GM18498 (cell line): ENCODE results near the gene WDR36.
A peak's percentile ranks its signal among the peaks of the same experiment; 100 is the strongest.
"Not testable (repeated sequence)": the region's sequence is repeated elsewhere in the genome, so short reads cannot be mapped to it uniquely, and the experiment has no call there.

ENCODE experiments used
- ATAC-seq: cut with Tn5 transposase; IDR thresholded peaks from one replicate; pipeline ENCODE4 v1.9.1; 2021; ENCODE audit warnings: mild to moderate bottlenecking, moderate library complexity; ENCODE audit not compliant: unreplicated experiment

Gene WDR36

GRCh38 chr5:111134864-111135263 is 42.7 kb downstream of the WDR36 start:
- no peak for ATAC-seq

GRCh38 chr5:111135363-111135762 is 43.2 kb downstream of the WDR36 start:
- ATAC-seq = no peak

GRCh38 chr5:111135946-111136345 is 43.8 kb downstream of the WDR36 start:
- no peak for ATAC-seq

GRCh38 chr5:111138096-111138495 is 45.9 kb downstream of the WDR36 start:
- ATAC-seq = no peak

GRCh38 chr5:111141471-111141870 is 49.3 kb downstream of the WDR36 start:
- ATAC-seq = not testable (repeated sequence)

GRCh38 chr5:111142932-111143331 is 50.8 kb downstream of the WDR36 start:
- ATAC-seq = no peak

DNA sequence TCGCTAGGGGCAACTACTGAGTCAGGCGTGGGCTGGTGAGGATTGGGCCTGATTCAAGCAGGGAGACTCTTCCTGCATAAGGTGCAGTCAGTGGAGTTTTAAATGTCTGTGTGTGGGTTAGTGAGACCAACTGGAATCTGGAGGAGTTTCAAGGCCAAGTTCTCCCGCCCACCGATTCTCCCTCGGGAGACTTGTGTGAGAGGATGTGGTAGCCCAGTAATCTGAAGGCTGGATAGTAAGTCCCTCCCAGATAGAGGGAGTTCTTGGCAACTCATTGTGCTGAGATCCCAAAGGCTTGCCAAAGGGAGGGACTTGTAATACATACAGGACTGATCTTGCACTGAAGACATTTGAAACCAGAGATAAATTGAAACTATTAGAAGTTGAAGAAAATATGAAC is 51.8 kb downstream of the WDR36 start:
- peak; percentile 39 for ATAC-seq

DNA sequence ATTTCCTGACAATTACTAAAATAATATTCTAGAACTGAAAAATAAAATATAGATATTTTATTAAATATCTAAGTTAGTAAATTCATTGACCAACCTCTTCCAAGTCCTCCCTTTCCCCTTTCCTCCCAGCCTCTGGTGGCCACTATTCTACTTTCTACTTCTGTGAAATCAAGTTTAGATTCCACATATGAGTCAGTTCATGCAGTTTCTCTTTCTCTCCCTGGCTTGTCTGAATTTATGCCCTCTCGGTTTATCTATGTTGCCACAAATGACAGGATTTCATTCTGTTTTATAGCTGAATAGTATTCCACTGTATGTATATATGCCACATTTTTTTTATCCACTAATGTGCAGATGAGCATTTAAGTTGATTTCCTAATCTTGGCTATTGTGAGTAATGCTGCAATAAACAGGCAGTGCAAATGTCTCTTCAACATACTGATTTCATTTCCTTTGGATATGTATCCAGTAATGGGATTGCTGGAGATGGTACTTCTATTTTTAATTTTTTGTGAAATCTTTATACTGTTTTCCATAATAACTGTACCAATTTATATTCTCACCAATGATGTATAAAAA is 52.3 kb downstream of the WDR36 start:
- ATAC-seq = peak; percentile 96

- no peak for ATAC-seq
Observed at GRCh38 chr5:111146053-111146452, 53.9 kb downstream of the WDR36 start.

- ATAC-seq = no peak
Observed at GRCh38 chr5:111147502-111147901, 55.4 kb downstream of the WDR36 start.

DNA sequence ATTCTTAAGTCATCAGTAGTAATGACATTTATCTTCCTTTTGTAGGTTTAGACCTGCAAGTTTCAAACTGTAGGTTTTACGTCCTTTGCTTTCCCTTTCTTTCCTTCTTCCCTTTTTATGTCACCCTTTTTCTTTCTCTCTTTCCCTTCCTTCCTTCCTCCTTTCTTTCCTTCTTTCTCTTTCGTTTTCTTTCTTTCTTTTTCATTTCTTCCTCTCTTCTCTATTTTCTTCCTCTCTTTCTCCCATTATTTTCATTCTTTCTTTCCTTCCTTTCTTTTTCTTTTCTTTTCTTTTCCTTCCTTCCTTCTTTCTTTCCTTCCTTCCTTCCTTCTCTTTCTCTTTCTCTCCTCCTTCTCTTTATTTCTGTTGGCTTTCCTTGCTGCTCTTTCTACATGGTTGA is 59.9 kb downstream of the WDR36 start:
- no peak for ATAC-seq

DNA sequence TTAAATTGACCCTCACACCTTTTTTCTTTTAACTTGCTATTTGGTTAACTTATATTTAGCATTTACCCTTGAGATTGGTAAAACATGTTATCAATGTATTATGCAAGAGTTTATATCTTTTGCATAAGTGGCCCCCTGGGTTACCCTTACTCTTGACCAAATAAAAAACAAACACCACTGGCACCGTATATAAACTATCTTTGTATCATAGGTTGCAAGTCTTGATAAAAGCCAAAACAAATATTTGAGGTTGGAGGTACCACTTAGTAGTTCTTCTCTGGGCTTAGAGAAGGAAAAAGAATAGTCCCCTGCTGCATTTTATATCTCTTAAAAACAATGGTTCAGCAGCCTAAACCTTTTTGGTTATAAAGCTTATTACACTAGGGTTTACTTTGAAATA is 61.3 kb downstream of the WDR36 start:
- no peak for ATAC-seq

GRCh38 chr5:111153945-111154344 is 61.8 kb downstream of the WDR36 start:
- no peak for ATAC-seq

- peak; percentile 75 for ATAC-seq
Observed at GRCh38 chr5:111158105-111158744, 66.1 kb downstream of the WDR36 start.

DNA sequence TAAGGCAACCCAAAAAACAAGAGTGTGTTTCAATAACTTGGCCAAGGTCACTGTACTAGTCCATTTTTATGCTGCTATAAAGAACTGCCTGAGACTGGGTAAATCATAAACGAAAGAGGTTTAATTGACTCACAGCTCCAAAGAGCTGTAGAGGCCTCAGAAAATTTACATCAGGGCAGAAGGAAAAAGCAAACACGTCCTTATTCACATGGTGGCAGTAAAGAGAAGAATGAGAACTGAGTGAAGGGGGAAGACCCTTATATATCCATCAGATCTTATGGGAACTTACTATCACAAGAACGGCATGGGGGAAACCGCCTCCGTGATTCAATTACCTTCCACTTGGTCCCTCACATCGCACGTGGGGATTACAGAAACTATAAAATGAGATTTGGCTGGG is 67.7 kb downstream of the WDR36 start:
- ATAC-seq = no peak

DNA sequence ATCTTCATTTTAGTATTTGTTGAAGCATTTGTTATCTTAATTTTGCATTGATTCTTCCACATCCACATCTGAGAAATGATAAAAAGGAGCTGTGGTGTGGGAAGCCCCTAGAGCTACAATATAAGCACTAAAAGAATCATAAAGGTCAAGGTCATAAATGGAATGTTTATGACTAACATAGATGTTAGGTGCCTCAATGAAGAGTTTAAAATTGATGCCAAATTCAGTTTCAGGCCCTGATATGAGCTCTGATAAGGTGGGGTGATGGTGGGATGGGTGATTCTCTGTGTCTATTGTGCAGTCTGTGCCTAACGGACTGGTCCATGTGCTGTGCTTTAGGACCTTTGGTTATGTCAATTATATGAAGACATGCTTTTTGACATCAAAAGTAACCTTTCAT is 70.9 kb downstream of the WDR36 start:
- no peak for ATAC-seq

DNA sequence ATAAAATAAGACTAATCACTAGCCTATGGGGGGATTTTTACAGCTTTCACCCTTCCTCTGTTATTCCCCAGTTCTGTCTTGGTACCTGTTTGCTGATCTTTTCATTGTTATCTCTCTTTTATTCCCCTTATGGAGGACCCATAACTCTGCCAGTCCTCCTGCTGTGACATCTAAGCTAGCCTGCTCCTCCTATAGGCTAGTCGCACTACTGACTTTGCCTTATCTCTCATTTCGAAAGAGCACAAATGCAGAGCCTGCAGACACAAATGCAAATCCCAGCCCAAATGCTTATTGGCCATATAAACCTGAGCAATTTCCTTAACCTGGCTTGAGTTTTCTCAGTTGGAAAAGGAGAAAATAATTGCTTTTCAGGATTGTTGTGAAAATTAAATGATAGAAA is 72.9 kb downstream of the WDR36 start:
- no peak for ATAC-seq

GRCh38 chr5:111167551-111167950 is 75.4 kb downstream of the WDR36 start:
- ATAC-seq = no peak

GRCh38 chr5:111168608-111169007 is 76.5 kb downstream of the WDR36 start:
- no peak for ATAC-seq

DNA sequence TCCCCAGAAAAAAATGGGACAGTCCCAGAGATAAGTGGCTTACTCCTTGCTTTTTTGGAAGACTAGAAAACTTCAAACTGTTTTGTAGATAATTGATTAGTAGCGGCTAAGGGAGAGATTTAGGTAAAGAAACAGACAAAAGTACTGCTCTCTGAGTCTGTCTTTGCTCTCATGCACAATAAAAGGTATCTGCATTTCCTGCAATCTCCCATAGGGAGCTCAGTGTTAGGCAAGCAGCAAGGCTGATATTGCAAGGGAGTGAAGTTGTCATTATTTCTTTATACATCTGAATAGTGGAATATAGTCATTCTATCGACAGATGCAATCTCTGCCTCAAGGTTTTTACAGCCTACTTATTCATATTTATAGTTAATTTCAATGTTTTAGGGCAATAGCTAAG is 77.1 kb downstream of the WDR36 start:
- no peak for ATAC-seq

GRCh38 chr5:111170279-111170678 is 78.1 kb downstream of the WDR36 start:
- ATAC-seq = no peak

DNA sequence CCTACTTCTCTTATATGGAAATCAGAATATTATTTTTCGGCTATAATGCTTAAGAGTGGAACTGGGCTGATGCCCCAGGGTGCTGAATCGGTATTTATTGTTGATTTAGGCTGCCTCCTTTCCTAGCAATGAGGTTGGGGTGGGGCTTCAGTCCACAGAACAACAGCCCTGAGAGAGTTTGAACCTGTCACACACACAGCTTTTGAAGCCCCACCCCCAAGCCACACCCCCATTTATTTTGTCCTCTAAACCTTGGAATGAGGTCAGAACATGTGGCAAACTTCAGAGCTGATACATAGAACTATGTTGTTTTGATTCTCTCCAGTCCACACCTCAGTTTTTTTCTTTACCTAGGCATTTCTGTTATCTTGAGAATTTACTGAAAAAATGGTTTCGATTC is 80.4 kb downstream of the WDR36 start:
- ATAC-seq = no peak

GRCh38 chr5:111173476-111173875 is 81.3 kb downstream of the WDR36 start:
- ATAC-seq = no peak
